Lower lobe of right lung (tissue), 2 donors: Measurements from ENCODE around the gene FILIP1. TPM values are rescaled to one million over a fixed set of nuclear protein-coding genes. Genes with fewer than 3 reads are reported as not detected.
A peak's percentile ranks its signal among the peaks of the same experiment; 100 is the strongest.

Experiments
- ATAC-seq, 2 donors: fragments of 200-7000 bp; cut with Tn5 transposase; one replicate each; pipeline ENCODE4 v1.9.1; 2020 to 2022; ENCODE audit warnings: mild to moderate bottlenecking in 2 of 2, moderate library complexity in 2 of 2
- DNase-seq: peaks from one replicate; pipeline ENCODE4 v3.0.0-alpha.2; 2020
- H3K27ac ChIP-seq: fragments of 200-600 bp; one replicate; pipeline ENCODE4 v1.8.0; 2022
- H3K27me3 ChIP-seq: fragments of 200-600 bp; one replicate; pipeline ENCODE4 v1.8.0; 2022; ENCODE audit warnings: low read depth
- H3K36me3 ChIP-seq: fragments of 200-600 bp; one replicate; pipeline ENCODE4 v1.8.0; 2022; ENCODE audit warnings: mild to moderate bottlenecking
- H3K4me1 ChIP-seq: fragments of 200-600 bp; one replicate; pipeline ENCODE4 v1.8.0; 2022
- H3K4me3 ChIP-seq: fragments of 200-600 bp; one replicate; pipeline ENCODE4 v1.8.0; 2022; ENCODE audit warnings: mild to moderate bottlenecking
- H3K9me3 ChIP-seq: fragments of 200-600 bp; one replicate; pipeline ENCODE4 v1.8.0; 2022
- CTCF ChIP-seq: fragments of 200-600 bp; IDR thresholded peaks from one replicate; pipeline ENCODE4 v1.8.0; 2022; ENCODE audit warnings: antibody characterized with exemption, mild to moderate bottlenecking
- intact Hi-C: fragments of 100-400 bp; cut with DNase I; formaldehyde crosslinking; loops from one replicate; pipeline ENCODE4 v1.11.0; 2022
- total RNA-seq: library from RNA; stranded (reverse); fragmentation: NEBNext Ultra II Directional; extraction: Animal tissue kit (Norgen Biotek cat#: 25700); gene quantifications from one replicate; pipeline ENCODE4 v1.2.1, GENCODE V29; 2021
- donor health status: DM: no; HTN: yes; CAD: no; lungs with severe emphysema.

FILIP1 gene
- total RNA-seq, 1 donor from 2014 or later, result 17.4 TPM

- intact Hi-C loops, result no loop called here
- TF ChIP-seq CTCF, result no peak
- H3K9me3 ChIP-seq, result no peaks in the 10 kb centered on the region
- no peak overlapping the region for H3K27ac ChIP-seq
- H3K36me3 ChIP-seq, result no peaks in the 10 kb centered on the region
- H3K27me3 ChIP-seq, result no peaks in the 10 kb centered on the region
- DNase-seq (no peak), ATAC-seq (peak; percentile 44 to 46)
- peaks cover 16% of the 10 kb centered on the region for H3K4me1 ChIP-seq
- H3K4me3 ChIP-seq, result no peak overlapping the region
These were observed 203.3 kb downstream of the FILIP1 start for GRCh38 chr6:75290136-75290945.

GRCh38 chr6:75288023-75288422 lies 205.6 kb downstream of the FILIP1 start:
- no peak for TF ChIP-seq CTCF
- H3K36me3 ChIP-seq, result no peaks in the 10 kb centered on the region

GRCh38 chr6:75287424-75287823 lies 206.2 kb downstream of the FILIP1 start:
- no peak overlapping the region for H3K27ac ChIP-seq
- H3K4me1 ChIP-seq, result peaks cover 23% of the 10 kb centered on the region
- TF ChIP-seq CTCF, result no peak
- intact Hi-C loops, result no loop called here
- H3K36me3 ChIP-seq, result no peaks in the 10 kb centered on the region
- DNase-seq, result no peak
- no peak for ATAC-seq
- H3K9me3 ChIP-seq, result no peaks in the 10 kb centered on the region
- no peak overlapping the region for H3K4me3 ChIP-seq
- H3K27me3 ChIP-seq, result no peaks in the 10 kb centered on the region

More at GRCh38 chr6:75288023-75288422, 205.6 kb downstream of the FILIP1 start:
- no peak for DNase-seq
- intact Hi-C loops, result no loop called here
- no peak for ATAC-seq
- H3K4me3 ChIP-seq, result no peak overlapping the region
- H3K4me1 ChIP-seq, result peaks cover 17% of the 10 kb centered on the region
- no peaks in the 10 kb centered on the region for H3K9me3 ChIP-seq
- no peak overlapping the region for H3K27ac ChIP-seq
- no peaks in the 10 kb centered on the region for H3K27me3 ChIP-seq

GRCh38 chr6:75286955-75287354 lies 206.6 kb downstream of the FILIP1 start:
- no peaks in the 10 kb centered on the region for H3K9me3 ChIP-seq
- ATAC-seq (no peak), DNase-seq (no peak)
- H3K4me1 ChIP-seq, result peaks cover 28% of the 10 kb centered on the region
- no peaks in the 10 kb centered on the region for H3K27me3 ChIP-seq
- H3K4me3 ChIP-seq, result no peak overlapping the region
- H3K36me3 ChIP-seq, result no peaks in the 10 kb centered on the region
- intact Hi-C loops, result no loop called here
- H3K27ac ChIP-seq, result no peak overlapping the region
- no peak for TF ChIP-seq CTCF

GRCh38 chr6:75285283-75285639 lies 208.3 kb downstream of the FILIP1 start:
- Histone ChIP-seq H3K4me3 (peak overlapping the region; percentile 81), H3K4me1 (peaks cover 41% of the 10 kb centered on the region), H3K9me3 (no peaks in the 10 kb centered on the region), H3K27me3 (no peaks in the 10 kb centered on the region), H3K27ac (peak overlapping the region; percentile 89), H3K36me3 (no peaks in the 10 kb centered on the region)
- DNase-seq (no peak), ATAC-seq (no peak)
- no peak for TF ChIP-seq CTCF
- intact Hi-C loops, result no loop called here
